HG02623 (cell line): ENCODE measurements around the gene CELF4.

Experiments used
- ATAC-seq: cut with Tn5 transposase; IDR thresholded peaks from one replicate; pipeline ENCODE4 v1.9.1; 2021; ENCODE audit warnings: moderate library complexity; ENCODE audit not compliant: unreplicated experiment

CELF4 gene

GRCh38 chr18:37574113-37574512 is 8.5 kb upstream of the CELF4 start:
- ATAC-seq = no peak

GRCh38 chr18:37572736-37573135 is 7.1 kb upstream of the CELF4 start:
- no peak for ATAC-seq

GRCh38 chr18:37571266-37571665 is 5.7 kb upstream of the CELF4 start:
- no peak for ATAC-seq

- ATAC-seq = no peak
Measured at GRCh38 chr18:37570336-37570930, 4.8 kb upstream of the CELF4 start.

GRCh38 chr18:37568671-37569070 is 3.1 kb upstream of the CELF4 start:
- ATAC-seq = no peak

- ATAC-seq = no peak
Measured at GRCh38 chr18:37567994-37568359, 2.4 kb upstream of the CELF4 start.

GRCh38 chr18:37567061-37567993 is 1.7 kb upstream of the CELF4 start:
- ATAC-seq = no peak

GRCh38 chr18:37566479-37567060 is 972 bp upstream of the CELF4 start:
- ATAC-seq = no peak

- ATAC-seq = no peak
Measured at GRCh38 chr18:37565977-37566478, 430 bp upstream of the CELF4 start.

GRCh38 chr18:37564711-37565100 is 892 bp downstream of the CELF4 start:
- no peak for ATAC-seq

- ATAC-seq = no peak
Measured at GRCh38 chr18:37563931-37564392, 1.6 kb downstream of the CELF4 start.

GRCh38 chr18:37561986-37562385 is 3.6 kb downstream of the CELF4 start:
- no peak for ATAC-seq

- no peak for ATAC-seq
Measured at GRCh38 chr18:37560003-37560402, 5.6 kb downstream of the CELF4 start.

GRCh38 chr18:37559194-37559593 is 6.4 kb downstream of the CELF4 start:
- ATAC-seq = no peak

- no peak for ATAC-seq
Measured at GRCh38 chr18:37554399-37554787, 11.2 kb downstream of the CELF4 start.

GRCh38 chr18:37553633-37554398 is 11.8 kb downstream of the CELF4 start:
- ATAC-seq = no peak

GRCh38 chr18:37552286-37552685 is 13.3 kb downstream of the CELF4 start:
- ATAC-seq = no peak

GRCh38 chr18:37551846-37552245 is 13.8 kb downstream of the CELF4 start:
- ATAC-seq = no peak

GRCh38 chr18:37551249-37551648 is 14.3 kb downstream of the CELF4 start:
- no peak for ATAC-seq

- no peak for ATAC-seq
Measured at GRCh38 chr18:37550118-37550875, 15.3 kb downstream of the CELF4 start.
